Heart left ventricle (tissue), 13 donors: Measurements from ENCODE around the gene HOXB3.

ENCODE experiments used
- POLR2A ChIP-seq, 2 donors: fragments of 450-650 bp; IDR thresholded peaks; one replicate each; pipeline ENCODE4 v1.6.1; 2017; ENCODE audit warnings: antibody characterized with exemption in 2 of 2, mild to moderate bottlenecking in 2 of 2, moderate library complexity in 2 of 2
- TF ChIP-seq, protein P1 (sequence below), 12 donors: fragments of 200-600 bp; sonication (generic) in 4 of 12; IDR thresholded peaks; one replicate each; pipeline versions ENCODE4 v1.5.0 to v1.8.0; 2018 to 2022; ENCODE audit warnings: antibody characterized with exemption in 12 of 12, mild to moderate bottlenecking in 5 of 12
- donor health status: ischemic (EF 13 %, LVEDD 7.1; RV severe dilation, severe dysfunction).
- donor health status: DM: no; HTN: yes; CAD: no.
- donor health status: DM: no; HTN: no; CAD: no.
- donor health status: ischemic (EF 25% LVEDD 6.9; RV normal size, moderate dysfunction).
- donor health status: ischemic (EF 25% LVEDD 5.7; RV mildly dilated, moderate dysfunction).
- donor health status: ischemic (EF 35%, LVEDD 5.7; RV mildly dilated, moderate dysfunction).
- donor health status: nonischemic (EF 11% LVEDD 7.7; RV severe dilation, severe dysfunction).
- donor health status: DM: yes; HTN: yes; CAD: no.
- donor health status: PGD.
- donor health status: ischemic (EF 29% LVEDD 5.4; RV normal size, mild dysfunction).
- donor health status: nonischemic (EF 23%, LVEDD 6.1; RV moderate dilation, normal function).

GRCh38 chr17:48569240-48569582 lies 20.8 kb downstream of the HOXB3 start:
- TF ChIP-seq, protein P1, sequence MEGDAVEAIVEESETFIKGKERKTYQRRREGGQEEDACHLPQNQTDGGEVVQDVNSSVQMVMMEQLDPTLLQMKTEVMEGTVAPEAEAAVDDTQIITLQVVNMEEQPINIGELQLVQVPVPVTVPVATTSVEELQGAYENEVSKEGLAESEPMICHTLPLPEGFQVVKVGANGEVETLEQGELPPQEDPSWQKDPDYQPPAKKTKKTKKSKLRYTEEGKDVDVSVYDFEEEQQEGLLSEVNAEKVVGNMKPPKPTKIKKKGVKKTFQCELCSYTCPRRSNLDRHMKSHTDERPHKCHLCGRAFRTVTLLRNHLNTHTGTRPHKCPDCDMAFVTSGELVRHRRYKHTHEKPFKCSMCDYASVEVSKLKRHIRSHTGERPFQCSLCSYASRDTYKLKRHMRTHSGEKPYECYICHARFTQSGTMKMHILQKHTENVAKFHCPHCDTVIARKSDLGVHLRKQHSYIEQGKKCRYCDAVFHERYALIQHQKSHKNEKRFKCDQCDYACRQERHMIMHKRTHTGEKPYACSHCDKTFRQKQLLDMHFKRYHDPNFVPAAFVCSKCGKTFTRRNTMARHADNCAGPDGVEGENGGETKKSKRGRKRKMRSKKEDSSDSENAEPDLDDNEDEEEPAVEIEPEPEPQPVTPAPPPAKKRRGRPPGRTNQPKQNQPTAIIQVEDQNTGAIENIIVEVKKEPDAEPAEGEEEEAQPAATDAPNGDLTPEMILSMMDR (IDR thresholded peaks at IDR 0.05): no peak
- no peak for TF ChIP-seq POLR2A (IDR thresholded peaks at IDR 0.05)
